H1 (cell line): Measurements from ENCODE around the gene MRPS18C. TPM values are rescaled to one million over a fixed set of nuclear protein-coding genes. Genes with fewer than 3 reads are reported as not detected.
"Not testable (repeated sequence)": the region's sequence is repeated elsewhere in the genome, so short reads cannot be mapped to it uniquely, and the experiment has no call there.

ENCODE experiments used
- CTCF ChIA-PET: fragments of 300-600 bp; sonication (Branson Sonifier 250); formaldehyde crosslinking; loops from one replicate; lab custom pipeline; 2021; ENCODE audit not compliant: partially characterized antibody; lab: Charles Lee
- POLR2A ChIA-PET: fragments of 300-600 bp; sonication (Branson Sonifier 250); formaldehyde crosslinking; loops from one replicate; lab custom pipeline; 2021; ENCODE audit warnings: inconsistent platforms; ENCODE audit not compliant: partially characterized antibody; lab: Charles Lee
- DNase-seq, 2 experiments: peaks; one replicate each; pipeline versions ENCODE4 v3.0.0 to v3.0.0-alpha.2; 2010 to 2022; ENCODE audit warnings: low spot score in 2 of 2, low read depth in 1 of 2, mixed read lengths in 1 of 2
- FAIRE-seq: peaks from 2 replicates; lab custom pipeline; 2011; peaks lifted over from hg19 to GRCh38; lab: Jason Lieb, UNC
- H2AFZ ChIP-seq: 2 replicates; pipeline ENCODE4 v1.8.1; 2012; ENCODE audit warnings: low read length, inconsistent platforms
- H2AK5ac ChIP-seq: 2 replicates; pipeline ENCODE4 v1.6.1; 2013; ENCODE audit warnings: low read depth, low read length
- H2BK120ac ChIP-seq: replicated peaks from 2 replicates; pipeline ENCODE3; 2013; ENCODE audit warnings: low read depth, low read length, inconsistent platforms
- H2BK12ac ChIP-seq: 2 replicates; pipeline ENCODE4 v1.6.1; 2013; ENCODE audit warnings: low read depth, low read length
- H2BK15ac ChIP-seq: 2 replicates; pipeline ENCODE4 v1.6.1; 2013; ENCODE audit warnings: low read length
- H2BK20ac ChIP-seq: 2 replicates; pipeline ENCODE4 v1.6.1; 2013; ENCODE audit warnings: low read length
- H2BK5ac ChIP-seq: 2 replicates; pipeline ENCODE4 v1.6.1; 2013; ENCODE audit warnings: low read depth, low read length
- H3K14ac ChIP-seq: 2 replicates; pipeline ENCODE4 v1.6.1; 2013; ENCODE audit warnings: inconsistent platforms; ENCODE audit not compliant: insufficient read length
- H3K18ac ChIP-seq: 2 replicates; pipeline ENCODE4 v1.6.1; 2013; ENCODE audit warnings: low read length; ENCODE audit errors: extremely low read depth
- H3K23ac ChIP-seq: 2 replicates; pipeline ENCODE4 v1.6.1; 2013; ENCODE audit warnings: inconsistent platforms; ENCODE audit not compliant: insufficient read length
- H3K23me2 ChIP-seq: 2 replicates; pipeline ENCODE4 v1.6.1; 2013; ENCODE audit warnings: low read depth, low read length
- H3K27ac ChIP-seq: 2 replicates; pipeline ENCODE4 v1.6.1; 2011; ENCODE audit warnings: low read depth, low read length, inconsistent platforms
- H3K27me3 ChIP-seq, 4 experiments: replicated peaks in 1 of 4; 1 replicate in 1 of 4; 2 replicates in 3 of 4; pipeline versions ENCODE4 v1.6.1 to v1.8.1; 2011 to 2013; ENCODE audit warnings: low read length in 3 of 4, mild to moderate bottlenecking in 3 of 4, inconsistent platforms in 2 of 4, mixed read lengths in 2 of 4, moderate library complexity in 1 of 4; ENCODE audit not compliant: control insufficient read depth in 3 of 4, insufficient read depth in 3 of 4; ENCODE audit errors: extremely low read depth in 1 of 4
- H3K36me3 ChIP-seq, 4 experiments: 2 replicates each; pipeline versions ENCODE4 v1.6.1 to v1.8.1; 2011 to 2013; ENCODE audit warnings: mild to moderate bottlenecking in 4 of 4, low read length in 3 of 4, moderate library complexity in 2 of 4, control low read depth in 1 of 4, inconsistent platforms in 1 of 4; ENCODE audit not compliant: insufficient read depth in 4 of 4, control insufficient read depth in 2 of 4
- H3K4ac ChIP-seq: replicated peaks from 2 replicates; pipeline ENCODE3; 2013; ENCODE audit warnings: low read length, low read depth, mixed read lengths, inconsistent platforms; ENCODE audit not compliant: insufficient read length
- H3K4me1 ChIP-seq, 4 experiments: replicated peaks in 1 of 4; 1 replicate in 1 of 4; 2 replicates in 3 of 4; pipeline versions ENCODE4 v1.6.1 to v1.8.1; 2011 to 2013; ENCODE audit warnings: low read length in 3 of 4, inconsistent platforms in 2 of 4, mixed read lengths in 1 of 4; ENCODE audit not compliant: insufficient read depth in 4 of 4, control insufficient read depth in 3 of 4
- H3K4me2 ChIP-seq, 2 experiments: 2 replicates each; pipeline versions ENCODE4 v1.6.1 to v1.8.1; 2011 to 2013; ENCODE audit warnings: low read depth in 2 of 2, low read length in 2 of 2, control low read depth in 1 of 2, inconsistent platforms in 1 of 2, mild to moderate bottlenecking in 1 of 2; ENCODE audit not compliant: insufficient read depth in 1 of 2
- H3K4me3 ChIP-seq, 4 experiments: fragments of 200-600, 300-600 bp in 1 of 4; sonication (generic), shearing (Covaris generic), sonication (Bioruptor Twin) in 1 of 4; 2 replicates each; pipeline versions ENCODE4 v1.5.1 to v1.8.1; 2011 to 2016; ENCODE audit warnings: low read length in 4 of 4, low read depth in 3 of 4, control low read depth in 2 of 4, inconsistent platforms in 2 of 4, mild to moderate bottlenecking in 2 of 4, mixed read lengths in 1 of 4, moderate library complexity in 1 of 4; ENCODE audit not compliant: insufficient read depth in 2 of 4; ENCODE audit errors: extremely low read depth in 1 of 4
- H3K56ac ChIP-seq: replicated peaks from 2 replicates; pipeline ENCODE3; 2013; ENCODE audit warnings: low read depth, mild to moderate bottlenecking, mixed read lengths, low read length, inconsistent platforms; ENCODE audit not compliant: insufficient read length
- H3K79me1 ChIP-seq: 2 replicates; pipeline ENCODE4 v1.6.1; 2013; ENCODE audit warnings: low read depth, low read length, control low read depth
- H3K79me2 ChIP-seq, 2 experiments: 2 replicates each; pipeline versions ENCODE4 v1.6.1 to v1.8.1; 2012 to 2013; ENCODE audit warnings: low read length in 2 of 2, mild to moderate bottlenecking in 2 of 2, inconsistent platforms in 1 of 2; ENCODE audit not compliant: insufficient read depth in 2 of 2, control insufficient read depth in 1 of 2
- H3K9ac ChIP-seq, 4 experiments: replicated peaks in 1 of 4; 1 replicate in 1 of 4; 2 replicates in 3 of 4; pipeline versions ENCODE4 v1.6.1 to v1.8.1; 2011 to 2013; ENCODE audit warnings: low read depth in 3 of 4, low read length in 3 of 4, control low read depth in 2 of 4, mild to moderate bottlenecking in 2 of 4, moderate library complexity in 2 of 4, inconsistent platforms in 1 of 4; ENCODE audit errors: extremely low read depth in 1 of 4
- H3K9me3 ChIP-seq, 2 experiments: 2 replicates each; pipeline versions ENCODE4 v1.6.1 to v1.8.1; 2012 to 2013; ENCODE audit warnings: mild to moderate bottlenecking in 2 of 2, moderate library complexity in 2 of 2, control low read depth in 1 of 2, inconsistent platforms in 1 of 2, low read depth in 1 of 2, low read length in 1 of 2, mixed read lengths in 1 of 2; ENCODE audit not compliant: insufficient read depth in 2 of 2
- H4K20me1 ChIP-seq, 2 experiments: replicated peaks in 1 of 2; 2 replicates each; pipeline versions ENCODE3 to v1.8.1; 2011 to 2013; ENCODE audit warnings: inconsistent platforms in 2 of 2, low read length in 2 of 2, mild to moderate bottlenecking in 1 of 2; ENCODE audit not compliant: insufficient read depth in 2 of 2, control insufficient read depth in 1 of 2
- H4K5ac ChIP-seq: 2 replicates; pipeline ENCODE4 v1.6.1; 2013; ENCODE audit warnings: low read length, low read depth, mixed read lengths, inconsistent platforms; ENCODE audit not compliant: insufficient read length
- H4K8ac ChIP-seq: 2 replicates; pipeline ENCODE4 v1.8.0; 2013; ENCODE audit warnings: mild to moderate bottlenecking, moderate library complexity, low read length, inconsistent platforms; ENCODE audit not compliant: insufficient read depth; ENCODE audit errors: extremely low read depth
- H4K91ac ChIP-seq: replicated peaks from 2 replicates; pipeline ENCODE3; 2013; ENCODE audit warnings: low read length, mixed read lengths, inconsistent platforms; ENCODE audit not compliant: insufficient read length
- WGBS, 2 experiments: shearing (Covaris generic) in 1 of 2; methylation state at CpG; one replicate each; pipeline versions ENCODE4 v1.1.6 to v1.1.7; 2013 to 2015; ENCODE audit warnings: low lambda C conversion rate in 2 of 2, mixed read lengths in 2 of 2, inconsistent platforms in 1 of 2, low coverage in 1 of 2, missing lambda C conversion rate in 1 of 2; ENCODE audit not compliant: insufficient replicate concordance in 2 of 2, insufficient coverage in 1 of 2, insufficient read length in 1 of 2; ENCODE audit errors: extremely low coverage in 1 of 2, missing lambda C conversion rate in 1 of 2; 5-methylcytosine and 5-hydroxymethylcytosine counted together
- polyA plus RNA-seq, 7 experiments: library from polyadenylated mRNA; depleted of rRNA in 3 of 7; stranded (reverse) in 5 of 7; unstranded in 2 of 7; fragments of >200 nt in 5 of 7; fragments of 200-250 nt in 2 of 7; gene quantifications; 1 replicate in 5 of 7; 2 replicates in 1 of 7; 4 replicates in 1 of 7; pipeline versions ENCODE4 v1.2.1 to v1.2.3, GENCODE V29; 2011 to 2013; ENCODE audit warnings: missing spikeins in 2 of 7, mixed read lengths in 2 of 7
- total RNA-seq: library from RNA; stranded (reverse); fragmentation: NEBNext Ultra II Directional; extraction: Animal tissue kit (Norgen Biotek cat#: 25700); gene quantifications from 2 replicates; pipeline ENCODE4 v1.2.1, GENCODE V29; 2021

MRPS18C gene
- total and polyA plus RNA-seq, 2 of the 8 experiments (the other 6 are each of a cell fraction or from before 2014, with no cell fraction given) = 22.6 to 50.3 TPM

DNA sequence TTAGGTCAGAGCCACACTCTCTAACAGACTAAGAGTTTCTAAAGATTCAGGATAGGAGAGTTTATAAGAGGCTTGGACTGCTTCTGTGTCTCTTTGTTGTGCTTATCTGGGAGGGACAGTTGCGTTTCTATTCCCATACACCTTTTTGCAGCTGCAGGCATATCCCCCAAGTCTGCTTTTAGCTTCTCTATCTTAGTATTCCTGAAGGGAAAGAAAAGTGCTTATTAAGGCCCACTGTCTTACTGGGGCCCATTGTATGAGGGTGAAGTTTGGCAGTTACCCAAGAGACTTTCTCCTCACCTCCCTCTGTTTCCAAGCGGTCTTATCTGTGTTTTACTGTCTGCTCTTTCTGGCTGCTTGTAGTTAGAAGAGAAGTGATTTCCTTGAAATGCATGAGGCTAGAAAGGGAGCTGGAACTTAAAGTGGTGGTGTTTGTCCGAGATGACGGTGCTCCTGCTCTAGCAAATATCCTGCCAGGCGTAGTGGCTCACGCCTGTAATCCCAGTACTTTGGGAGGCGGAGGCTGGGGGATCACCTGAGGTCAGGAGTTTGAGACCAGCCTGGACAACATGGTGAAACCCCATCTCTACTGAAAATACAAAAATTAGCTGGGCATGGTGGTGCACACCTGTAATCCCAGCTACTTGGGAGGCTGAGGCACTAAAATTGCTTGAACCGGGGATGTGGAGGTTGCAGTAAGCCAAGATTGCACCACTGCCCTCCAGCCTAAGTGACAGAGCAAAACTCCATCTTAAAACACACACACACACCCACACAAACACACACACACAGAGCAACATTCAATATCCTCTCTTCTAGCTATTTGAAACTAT is 40.4 kb downstream of the MRPS18C start:
- H4K8ac ChIP-seq, H3K4me1 ChIP-seq, H2BK15ac ChIP-seq, H2BK120ac ChIP-seq, H2BK12ac ChIP-seq, H3K9ac ChIP-seq, FAIRE-seq, H3K4ac ChIP-seq, H3K9me3 ChIP-seq, H2AK5ac ChIP-seq, DNase-seq, H3K79me1 ChIP-seq, H3K27me3 ChIP-seq, H4K5ac ChIP-seq, H3K18ac ChIP-seq, H3K79me2 ChIP-seq, H3K27ac ChIP-seq, H3K23ac ChIP-seq, H4K20me1 ChIP-seq, H3K14ac ChIP-seq, POLR2A ChIA-PET, H2AFZ ChIP-seq, H3K4me3 ChIP-seq, H2BK20ac ChIP-seq, H3K23me2 ChIP-seq, H3K36me3 ChIP-seq, H2BK5ac ChIP-seq, H3K4me2 ChIP-seq, H4K91ac ChIP-seq, H3K56ac ChIP-seq: not testable (repeated sequence)
- 91% methylated on average over 8 of the region's 8 CpGs; no CpG with 5 or more reads in 1 of the 2 experiments for WGBS, 2 experiments
- CTCF ChIA-PET = interaction anchor here (4.4 kb wide), 1 partner anchor 13 kb away, joined by 34 read pairs; no protein-coding TSS in a partner anchor
